Activated CD8-positive, alpha-beta memory T cell treated with anti-CD3 and anti-CD28 coated beads, Interleukin-2, amount 50 U/mL, for 48 hours (primary cell): ENCODE measurements around the gene KHNYN.
"Not testable (repeated sequence)": the region's sequence is repeated elsewhere in the genome, so short reads cannot be mapped to it uniquely, and the experiment has no call there.

Source experiments
- DNase-seq: peaks from one replicate; pipeline ENCODE4 v3.0.0-alpha.2; 2020

KHNYN gene

GRCh38 chr14:24429395-24430142, at the start of gene KHNYN, which contains the start of gene CBLN3:
Gene KHNYN (plus strand): TSS chr14:24429954. CDS start chr14:24430731, 777 bp downstream.
Gene CBLN3 (minus strand): TSS chr14:24429668. CDS start chr14:24429054, 614 bp downstream.
- peak; percentile 91 for DNase-seq

GRCh38 chr14:24381363-24382063, 48.2 kb upstream of the KHNYN start:
- DNase-seq = no peak

GRCh38 chr14:24382064-24382371, 47.7 kb upstream of the KHNYN start:
- no peak for DNase-seq

- no peak for DNase-seq
These were observed 45.6 kb upstream of the KHNYN start for GRCh38 chr14:24384169-24384568.

GRCh38 chr14:24385524-24385923, 44.2 kb upstream of the KHNYN start:
- DNase-seq = no peak

- no peak for DNase-seq
These were observed 42.8 kb upstream of the KHNYN start for GRCh38 chr14:24387009-24387345.

- DNase-seq = not testable (repeated sequence)
These were observed 42.2 kb upstream of the KHNYN start for GRCh38 chr14:24387579-24387978.

GRCh38 chr14:24388474-24389179, 41.1 kb upstream of the KHNYN start:
- DNase-seq = no peak

- no peak for DNase-seq
These were observed 40.4 kb upstream of the KHNYN start for GRCh38 chr14:24389226-24389848.

GRCh38 chr14:24390701-24391468, 38.9 kb upstream of the KHNYN start:
- no peak for DNase-seq

GRCh38 chr14:24392325-24393091, 37.2 kb upstream of the KHNYN start:
- DNase-seq = no peak

GRCh38 chr14:24394275-24394674, 35.5 kb upstream of the KHNYN start:
- no peak for DNase-seq

GRCh38 chr14:24395609-24396582, 33.9 kb upstream of the KHNYN start:
- DNase-seq = no peak

GRCh38 chr14:24397639-24398292, 32.0 kb upstream of the KHNYN start:
- DNase-seq = no peak

GRCh38 chr14:24398293-24398652, 31.5 kb upstream of the KHNYN start:
- DNase-seq = no peak

- DNase-seq = no peak
These were observed 30.9 kb upstream of the KHNYN start, which contains the start of gene NYNRIN for GRCh38 chr14:24398653-24399446. Gene NYNRIN (plus strand): TSS chr14:24399003. CDS start chr14:24399247, 244 bp downstream.

GRCh38 chr14:24399447-24399822, 30.3 kb upstream of the KHNYN start:
- no peak for DNase-seq

GRCh38 chr14:24399999-24400718, 29.6 kb upstream of the KHNYN start:
- DNase-seq = no peak
